ENCODE data around the gene ANTXR2. TPM values are rescaled to one million over a fixed set of nuclear protein-coding genes. Genes with fewer than 3 reads are reported as not detected.

The ANTXR2 gene
- total RNA-seq, 2 experiments from 2014 or later, result 15.3 to 16.7 TPM

GRCh38 chr4:80091688-80092087, 18.7 kb upstream of the ANTXR2 start:
- CTCF ChIA-PET, result interaction anchor here (0.7 to 1.2 kb wide), 3 partner anchors 11 to 80 kb away, joined by 3 read pairs; partner anchors contain the start of gene ANTXR2
- DNase-seq (no peak), ATAC-seq (ENCODE audit: poor library complexity) (no peak)
- no peaks in the 10 kb centered on the region for H3K9me3 ChIP-seq (ENCODE audit: control insufficient read depth in 1 of 2, insufficient read depth in 1 of 2, low read length in 2 of 2)
- intact Hi-C loops (cut with DNase I, micrococcal nuclease), result no loop called here
- H3K27me3 ChIP-seq (ENCODE audit: control insufficient read depth in 1 of 2, insufficient read depth in 2 of 2, low read length in 2 of 2), result peaks cover 0 to 4% of the 10 kb centered on the region in 2 experiments
- Mint-ChIP-seq H3K4me3 (no peak overlapping the region), H3K27ac (no peak overlapping the region), H3K36me3 (ENCODE audit: low read depth) (no peaks in the 10 kb centered on the region), H3K4me1 (ENCODE audit: low read depth) (no peaks in the 10 kb centered on the region), H3K9me3 (no peaks in the 10 kb centered on the region), H3K27me3 (no peaks in the 10 kb centered on the region)
- H3K27ac ChIP-seq (ENCODE audit: low read depth in 1 of 2, low read length in 2 of 2), result no peak overlapping the region
- no peak for TF ChIP-seq CTCF (IDR thresholded peaks at IDR 0.05)
- POLR2A ChIA-PET, result no interaction called here
- H3K4me3 ChIP-seq (ENCODE audit: low read length), result no peak overlapping the region
- no peaks in the 10 kb centered on the region for H3K4me1 ChIP-seq (ENCODE audit: insufficient read depth, low read length)
- H3K36me3 ChIP-seq (ENCODE audit: insufficient read depth, low read length), result no peaks in the 10 kb centered on the region

GRCh38 chr4:80091184-80091583, 18.2 kb upstream of the ANTXR2 start:
- intact Hi-C loops (cut with DNase I, micrococcal nuclease), result no loop called here
- POLR2A ChIA-PET, result no interaction called here

GRCh38 chr4:80090090-80090489, 17.1 kb upstream of the ANTXR2 start:
- ChIA-PET CTCF (interaction anchor here (0.8 to 1.0 kb wide), 2 partner anchors 22 to 35 kb away, joined by 3 read pairs; no protein-coding TSS in a partner anchor), POLR2A (no interaction called here)
- DNase-seq, result no peak
- no peak overlapping the region for H3K27ac Mint-ChIP-seq
- intact Hi-C loops (cut with DNase I, micrococcal nuclease), result no loop called here
- no peak for ATAC-seq (ENCODE audit: poor library complexity)
- no peaks in the 10 kb centered on the region for H3K4me1 Mint-ChIP-seq (ENCODE audit: low read depth)
- H3K27me3 ChIP-seq (ENCODE audit: control insufficient read depth in 1 of 2, insufficient read depth in 2 of 2, low read length in 2 of 2), result peaks cover 0 to 4% of the 10 kb centered on the region in 2 experiments
- no peak overlapping the region for H3K27ac ChIP-seq (ENCODE audit: low read depth in 1 of 2, low read length in 2 of 2)
- TF ChIP-seq CTCF (IDR thresholded peaks at IDR 0.05), result no peak
- no peak overlapping the region for H3K4me3 ChIP-seq (ENCODE audit: low read length)
- H3K9me3 Mint-ChIP-seq, result no peaks in the 10 kb centered on the region
- no peaks in the 10 kb centered on the region for H3K4me1 ChIP-seq (ENCODE audit: insufficient read depth, low read length)
- no peak overlapping the region for H3K4me3 Mint-ChIP-seq
- no peaks in the 10 kb centered on the region for H3K36me3 Mint-ChIP-seq (ENCODE audit: low read depth)
- H3K27me3 Mint-ChIP-seq, result no peaks in the 10 kb centered on the region
- no peaks in the 10 kb centered on the region for H3K36me3 ChIP-seq (ENCODE audit: insufficient read depth, low read length)
- H3K9me3 ChIP-seq (ENCODE audit: control insufficient read depth in 1 of 2, insufficient read depth in 1 of 2, low read length in 2 of 2), result no peaks in the 10 kb centered on the region

More at GRCh38 chr4:80091184-80091583, 18.2 kb upstream of the ANTXR2 start:
- Mint-ChIP-seq H3K27ac (no peak overlapping the region), H3K27me3 (no peaks in the 10 kb centered on the region), H3K4me3 (no peak overlapping the region), H3K9me3 (no peaks in the 10 kb centered on the region), H3K4me1 (ENCODE audit: low read depth) (no peaks in the 10 kb centered on the region), H3K36me3 (ENCODE audit: low read depth) (no peaks in the 10 kb centered on the region)
- Histone ChIP-seq H3K4me1 (ENCODE audit: insufficient read depth, low read length) (no peaks in the 10 kb centered on the region), H3K36me3 (ENCODE audit: insufficient read depth, low read length) (no peaks in the 10 kb centered on the region), H3K27me3 (ENCODE audit: control insufficient read depth in 1 of 2, insufficient read depth in 2 of 2, low read length in 2 of 2) (peaks cover 0 to 4% of the 10 kb centered on the region in 2 experiments), H3K9me3 (ENCODE audit: control insufficient read depth in 1 of 2, insufficient read depth in 1 of 2, low read length in 2 of 2) (no peaks in the 10 kb centered on the region), H3K4me3 (ENCODE audit: low read length) (no peak overlapping the region), H3K27ac (ENCODE audit: low read depth in 1 of 2, low read length in 2 of 2) (no peak overlapping the region)
- CTCF ChIA-PET, result interaction anchor here (1.1 to 1.2 kb wide), 2 partner anchors 18 to 81 kb away, joined by 3 read pairs; partner anchors contain the start of gene ANTXR2
- ATAC-seq (ENCODE audit: poor library complexity) (no peak), DNase-seq (no peak)
- TF ChIP-seq CTCF (IDR thresholded peaks at IDR 0.05), result no peak

Measured in CD4-positive, alpha-beta T cell (primary cell).